ENCODE results near the gene FRG2B. TPM values are rescaled to one million over a fixed set of nuclear protein-coding genes. Genes with fewer than 3 reads are reported as not detected.

The FRG2B gene
- total and polyA plus RNA-seq, 4 donors, result not detected

GRCh38 chr10:133614830-133615580, 11.6 kb downstream of the FRG2B start:
- WGBS, 2 donors, result 81 to 86% methylated on average over 10 of the region's 10 CpGs
- DNase-seq, result peak in 1 of 3 donors; percentile 7
- Histone ChIP-seq H3K4me1 (ENCODE audit: control insufficient read depth in 5 of 5, insufficient read depth in 5 of 5, low read length in 5 of 5) (no peaks in the 10 kb centered on the region), H3K27ac (ENCODE audit: low read depth in 1 of 2, low read length in 1 of 2) (no peak overlapping the region), H3K4me3 (no peak overlapping the region), H3K27me3 (ENCODE audit: control insufficient read depth in 3 of 3, insufficient read depth in 3 of 3, low read length in 2 of 3) (peaks cover 0 to 3% (median 0%) of the 10 kb centered on the region in 3 donors), H3K36me3 (ENCODE audit: control insufficient read depth in 4 of 4, insufficient read depth in 4 of 4, low read length in 4 of 4) (no peaks in the 10 kb centered on the region), H3K9ac (ENCODE audit: insufficient read depth in 1 of 2, low read length in 2 of 2) (no peak overlapping the region), H3K9me3 (ENCODE audit: control insufficient read depth in 4 of 4, insufficient read depth in 3 of 4, low read length in 3 of 4) (peaks cover 0 to 12% (median 1%) of the 10 kb centered on the region in 4 donors)
- no peak for ATAC-seq (ENCODE audit: insufficient read depth, low FRiP score)
- no peak for TF ChIP-seq CTCF (IDR thresholded peaks at IDR 0.05; ENCODE audit: control extremely low read depth, extremely low read depth)

- ATAC-seq (ENCODE audit: insufficient read depth, low FRiP score) (no peak), DNase-seq (no peak)
- no peak for TF ChIP-seq CTCF (IDR thresholded peaks at IDR 0.05; ENCODE audit: control extremely low read depth, extremely low read depth)
- no peaks in the 10 kb centered on the region for H3K4me1 ChIP-seq (ENCODE audit: control insufficient read depth in 5 of 5, insufficient read depth in 5 of 5, low read length in 5 of 5)
- peaks cover 0 to 6% (median 0%) of the 10 kb centered on the region in 4 donors for H3K9me3 ChIP-seq (ENCODE audit: control insufficient read depth in 4 of 4, insufficient read depth in 3 of 4, low read length in 3 of 4)
- H3K9ac ChIP-seq (ENCODE audit: insufficient read depth in 1 of 2, low read length in 2 of 2), result no peak overlapping the region
- no peaks in the 10 kb centered on the region for H3K36me3 ChIP-seq (ENCODE audit: control insufficient read depth in 4 of 4, insufficient read depth in 4 of 4, low read length in 4 of 4)
- H3K4me3 ChIP-seq, result no peak overlapping the region
- peaks cover 0 to 3% (median 0%) of the 10 kb centered on the region in 3 donors for H3K27me3 ChIP-seq (ENCODE audit: control insufficient read depth in 3 of 3, insufficient read depth in 3 of 3, low read length in 2 of 3)
- H3K27ac ChIP-seq (ENCODE audit: low read depth in 1 of 2, low read length in 1 of 2), result no peak overlapping the region
- WGBS, 2 donors, result 60 to 71% methylated on average over 6 of the region's 6 CpGs
Observed at GRCh38 chr10:133613699-133614098, 12.9 kb downstream of the FRG2B start.

- H3K9me3 ChIP-seq (ENCODE audit: control insufficient read depth in 4 of 4, insufficient read depth in 3 of 4, low read length in 3 of 4), result peaks cover 0 to 3% (median 0%) of the 10 kb centered on the region in 4 donors
- no peaks in the 10 kb centered on the region for H3K4me1 ChIP-seq (ENCODE audit: control insufficient read depth in 5 of 5, insufficient read depth in 5 of 5, low read length in 5 of 5)
- H3K4me3 ChIP-seq, result no peak overlapping the region
- WGBS, 2 donors, result 49 to 62% methylated on average over 4 of the region's 4 CpGs
- H3K27me3 ChIP-seq (ENCODE audit: control insufficient read depth in 3 of 3, insufficient read depth in 3 of 3, low read length in 2 of 3), result peaks cover 0 to 3% (median 0%) of the 10 kb centered on the region in 3 donors
- no peak overlapping the region for H3K9ac ChIP-seq (ENCODE audit: insufficient read depth in 1 of 2, low read length in 2 of 2)
- H3K36me3 ChIP-seq (ENCODE audit: control insufficient read depth in 4 of 4, insufficient read depth in 4 of 4, low read length in 4 of 4), result no peaks in the 10 kb centered on the region
- DNase-seq (no peak), ATAC-seq (ENCODE audit: insufficient read depth, low FRiP score) (no peak)
- TF ChIP-seq CTCF (IDR thresholded peaks at IDR 0.05; ENCODE audit: control extremely low read depth, extremely low read depth), result no peak
- no peak overlapping the region for H3K27ac ChIP-seq (ENCODE audit: low read depth in 1 of 2, low read length in 1 of 2)
Observed at GRCh38 chr10:133611079-133611478, 15.5 kb downstream of the FRG2B start.

Measured in lung (tissue), 12 donors.